ENCODE results near the gene RNASE13.

The RNASE13 gene

GRCh38 chr14:21063479-21063878, 28.9 kb upstream of the RNASE13 start:
- DNase-seq (ENCODE audit: low read depth) = no peak

- DNase-seq (ENCODE audit: low read depth) = no peak
These were observed 26.7 kb upstream of the RNASE13 start for GRCh38 chr14:21061347-21061668.

GRCh38 chr14:21060614-21061346, 26.2 kb upstream of the RNASE13 start:
- DNase-seq (ENCODE audit: low read depth) = no peak

- DNase-seq (ENCODE audit: low read depth) = no peak
These were observed 25.4 kb upstream of the RNASE13 start for GRCh38 chr14:21059842-21060613.

- no peak for DNase-seq (ENCODE audit: low read depth)
These were observed 24.3 kb upstream of the RNASE13 start for GRCh38 chr14:21058903-21059302.

- no peak for DNase-seq (ENCODE audit: low read depth)
These were observed 23.4 kb upstream of the RNASE13 start, which contains the start of gene RNASE8 for GRCh38 chr14:21057803-21058675. Gene RNASE8, plus strand, starts transcription at chr14:21057822. Its CDS starts 71 bp downstream, at chr14:21057893.

- DNase-seq (ENCODE audit: low read depth) = no peak
These were observed 22.0 kb upstream of the RNASE13 start for GRCh38 chr14:21056520-21057163.

GRCh38 chr14:21055432-21056117, 21.0 kb upstream of the RNASE13 start:
- no peak for DNase-seq (ENCODE audit: low read depth)

- no peak for DNase-seq (ENCODE audit: low read depth)
These were observed 20.1 kb upstream of the RNASE13 start for GRCh38 chr14:21054768-21055145.

- DNase-seq (ENCODE audit: low read depth) = no peak
These were observed 19.6 kb upstream of the RNASE13 start for GRCh38 chr14:21054123-21054767.

GRCh38 chr14:21053184-21054122, 18.8 kb upstream of the RNASE13 start:
- DNase-seq (ENCODE audit: low read depth) = no peak

- no peak for DNase-seq (ENCODE audit: low read depth)
These were observed 16.0 kb upstream of the RNASE13 start for GRCh38 chr14:21050597-21050996.

GRCh38 chr14:21049271-21049673, 14.7 kb upstream of the RNASE13 start:
- DNase-seq (ENCODE audit: low read depth) = no peak

GRCh38 chr14:21048638-21049037, 14.0 kb upstream of the RNASE13 start:
- no peak for DNase-seq (ENCODE audit: low read depth)

GRCh38 chr14:21047378-21047781, 12.8 kb upstream of the RNASE13 start:
- DNase-seq (ENCODE audit: low read depth) = no peak

GRCh38 chr14:21043974-21044618, 9.5 kb upstream of the RNASE13 start:
- no peak for DNase-seq (ENCODE audit: low read depth)

- no peak for DNase-seq (ENCODE audit: low read depth)
These were observed 8.9 kb upstream of the RNASE13 start for GRCh38 chr14:21043387-21043973.

- DNase-seq (ENCODE audit: low read depth) = no peak
These were observed 8.3 kb upstream of the RNASE13 start for GRCh38 chr14:21042918-21043317.
